ENCODE results near the gene BAD.

Gene BAD

DNA sequence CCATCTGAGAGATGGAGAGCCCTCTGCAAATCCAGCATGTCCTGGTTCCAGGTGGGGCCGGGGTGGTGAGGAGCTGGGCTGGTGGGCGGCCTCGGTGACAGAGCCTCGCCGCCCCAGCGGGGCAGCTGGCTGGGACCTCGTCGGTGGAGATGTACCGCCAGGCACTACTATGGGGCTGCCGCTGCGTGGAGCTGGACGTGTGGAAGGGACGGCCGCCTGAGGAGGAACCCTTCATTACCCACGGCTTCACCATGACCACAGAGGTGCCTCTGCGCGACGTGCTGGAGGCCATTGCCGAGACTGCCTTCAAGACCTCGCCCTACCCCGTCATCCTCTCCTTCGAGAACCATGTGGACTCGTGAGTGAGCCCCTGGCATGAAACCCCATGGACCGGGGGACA, 26.1 kb downstream of the BAD start:
- in situ Hi-C loops (cut with MboI; ENCODE audit: low sequenced_read_pairs, unreplicated experiment): no loop called here
- DNase-seq (ENCODE audit: low spot score): no peak
- TF ChIP-seq, protein P1, sequence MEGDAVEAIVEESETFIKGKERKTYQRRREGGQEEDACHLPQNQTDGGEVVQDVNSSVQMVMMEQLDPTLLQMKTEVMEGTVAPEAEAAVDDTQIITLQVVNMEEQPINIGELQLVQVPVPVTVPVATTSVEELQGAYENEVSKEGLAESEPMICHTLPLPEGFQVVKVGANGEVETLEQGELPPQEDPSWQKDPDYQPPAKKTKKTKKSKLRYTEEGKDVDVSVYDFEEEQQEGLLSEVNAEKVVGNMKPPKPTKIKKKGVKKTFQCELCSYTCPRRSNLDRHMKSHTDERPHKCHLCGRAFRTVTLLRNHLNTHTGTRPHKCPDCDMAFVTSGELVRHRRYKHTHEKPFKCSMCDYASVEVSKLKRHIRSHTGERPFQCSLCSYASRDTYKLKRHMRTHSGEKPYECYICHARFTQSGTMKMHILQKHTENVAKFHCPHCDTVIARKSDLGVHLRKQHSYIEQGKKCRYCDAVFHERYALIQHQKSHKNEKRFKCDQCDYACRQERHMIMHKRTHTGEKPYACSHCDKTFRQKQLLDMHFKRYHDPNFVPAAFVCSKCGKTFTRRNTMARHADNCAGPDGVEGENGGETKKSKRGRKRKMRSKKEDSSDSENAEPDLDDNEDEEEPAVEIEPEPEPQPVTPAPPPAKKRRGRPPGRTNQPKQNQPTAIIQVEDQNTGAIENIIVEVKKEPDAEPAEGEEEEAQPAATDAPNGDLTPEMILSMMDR (IDR thresholded peaks at IDR 0.05; ENCODE audit: borderline replicate concordance, control extremely low read depth, extremely low read depth, insufficient read depth, missing control alignments): no peak

DNA sequence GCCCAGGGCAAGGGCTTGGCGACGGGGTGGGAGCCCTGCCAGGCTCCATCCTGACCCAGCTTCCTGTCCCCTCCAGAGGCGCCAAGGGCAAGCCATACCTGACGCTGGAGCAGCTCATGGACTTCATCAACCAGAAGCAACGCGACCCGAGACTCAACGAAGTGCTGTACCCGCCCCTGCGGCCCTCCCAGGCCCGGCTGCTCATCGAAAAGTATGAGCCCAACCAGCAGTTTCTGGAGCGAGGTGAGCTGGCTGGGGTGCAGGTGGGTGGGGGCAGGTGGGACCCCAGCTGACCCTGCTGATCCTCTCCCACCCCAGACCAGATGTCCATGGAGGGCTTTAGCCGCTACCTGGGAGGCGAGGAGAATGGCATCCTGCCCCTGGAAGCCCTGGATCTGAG, 28.2 kb downstream of the BAD start:
- TF ChIP-seq, protein P1 (IDR thresholded peaks at IDR 0.05; ENCODE audit: borderline replicate concordance, control extremely low read depth, extremely low read depth, insufficient read depth, missing control alignments): no peak
- no peak for DNase-seq (ENCODE audit: low spot score)
- in situ Hi-C loops (cut with MboI; ENCODE audit: low sequenced_read_pairs, unreplicated experiment): no loop called here

DNA sequence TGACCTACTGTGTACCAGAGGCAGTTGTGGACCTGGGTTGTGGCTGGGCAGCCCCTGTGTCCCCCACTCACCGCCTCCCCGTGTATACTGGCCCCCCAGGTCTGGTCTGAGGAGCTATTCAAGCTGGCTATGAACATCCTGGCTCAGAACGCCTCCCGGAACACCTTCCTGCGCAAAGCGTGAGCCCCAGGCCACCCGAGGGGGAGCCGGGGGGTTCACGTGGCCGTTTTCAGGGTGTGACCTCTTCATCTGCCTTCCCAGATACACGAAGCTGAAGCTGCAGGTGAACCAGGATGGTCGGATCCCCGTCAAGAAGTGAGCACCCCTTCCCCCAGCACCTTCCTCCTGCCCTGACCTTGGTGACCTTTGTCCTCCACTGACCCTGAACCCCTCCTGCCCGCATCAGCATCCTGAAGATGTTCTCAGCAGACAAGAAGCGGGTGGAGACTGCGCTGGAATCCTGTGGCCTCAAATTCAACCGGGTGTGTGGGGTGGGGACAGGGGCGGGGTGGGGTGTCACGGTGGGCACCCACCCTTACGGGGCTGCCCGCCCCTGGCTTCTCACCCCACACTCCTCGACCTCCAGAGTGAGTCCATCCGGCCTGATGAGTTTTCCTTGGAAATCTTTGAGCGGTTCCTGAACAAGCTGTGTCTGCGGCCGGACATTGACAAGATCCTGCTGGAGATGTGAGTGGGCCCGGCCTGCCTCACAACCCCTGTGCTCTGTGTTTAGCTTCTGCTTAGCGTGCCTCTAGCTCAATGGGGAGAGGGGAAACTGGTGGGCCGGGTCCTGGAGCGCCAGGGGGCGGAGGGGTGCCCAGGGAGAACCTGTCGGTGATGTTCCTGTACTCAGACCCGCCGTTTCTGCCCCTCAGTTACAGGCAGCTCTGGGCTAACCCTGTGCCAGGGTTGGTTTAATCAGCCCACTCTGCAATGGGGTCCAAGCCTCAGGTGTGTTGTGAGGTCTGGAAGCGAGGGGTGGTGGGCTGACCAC, 29.0 kb downstream of the BAD start:
- in situ Hi-C loops (cut with MboI; ENCODE audit: low sequenced_read_pairs, unreplicated experiment): no loop called here
- TF ChIP-seq, protein P1 (IDR thresholded peaks at IDR 0.05; ENCODE audit: borderline replicate concordance, control extremely low read depth, extremely low read depth, insufficient read depth, missing control alignments): no peak
- no peak for DNase-seq (ENCODE audit: low spot score)

DNA sequence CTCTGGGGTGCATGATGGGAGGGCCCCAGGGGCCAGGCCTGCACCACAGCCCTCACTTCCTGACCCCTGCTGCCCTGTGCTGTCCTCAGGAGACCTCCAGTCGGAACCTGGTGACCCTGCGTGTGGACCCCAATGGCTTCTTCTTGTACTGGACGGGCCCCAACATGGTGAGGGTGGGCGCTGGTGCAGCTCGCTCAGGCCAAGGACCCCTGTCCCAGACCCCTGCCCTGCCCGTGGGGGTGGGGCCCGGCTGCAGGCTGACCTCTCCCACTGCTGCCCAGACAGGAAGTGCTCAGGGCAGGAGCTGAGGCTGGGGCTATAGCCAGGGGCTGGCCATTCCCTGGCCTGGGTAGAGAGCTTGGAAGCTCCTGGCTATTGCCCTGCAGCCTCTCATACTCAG, 30.1 kb downstream of the BAD start:
- TF ChIP-seq, protein P1 (IDR thresholded peaks at IDR 0.05; ENCODE audit: borderline replicate concordance, control extremely low read depth, extremely low read depth, insufficient read depth, missing control alignments): no peak
- no peak for DNase-seq (ENCODE audit: low spot score)
- in situ Hi-C loops (cut with MboI; ENCODE audit: low sequenced_read_pairs, unreplicated experiment): no loop called here

DNA sequence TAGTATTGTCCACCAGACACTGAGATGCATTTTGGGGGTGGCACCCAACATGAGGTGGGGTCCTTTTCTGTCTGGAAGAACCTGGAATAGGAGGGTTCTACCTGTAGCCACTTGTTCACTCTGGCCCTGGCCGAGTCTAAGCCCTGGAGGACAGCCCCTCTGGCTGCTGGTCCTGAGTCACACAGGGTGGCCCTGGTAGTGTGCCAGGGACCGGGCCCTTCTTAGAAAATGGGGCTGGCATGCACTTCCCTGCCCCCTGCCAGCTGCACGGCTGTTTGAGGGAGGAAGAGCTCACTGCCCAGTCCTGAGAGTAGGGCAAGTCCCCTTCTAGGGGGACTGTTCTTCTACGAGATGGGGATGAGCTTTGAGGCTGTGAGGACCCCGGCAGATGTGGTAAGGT, 31.0 kb downstream of the BAD start:
- in situ Hi-C loops (cut with MboI; ENCODE audit: low sequenced_read_pairs, unreplicated experiment): no loop called here
- DNase-seq (ENCODE audit: low spot score): no peak
- TF ChIP-seq, protein P1 (IDR thresholded peaks at IDR 0.05; ENCODE audit: borderline replicate concordance, control extremely low read depth, extremely low read depth, insufficient read depth, missing control alignments): no peak

DNA sequence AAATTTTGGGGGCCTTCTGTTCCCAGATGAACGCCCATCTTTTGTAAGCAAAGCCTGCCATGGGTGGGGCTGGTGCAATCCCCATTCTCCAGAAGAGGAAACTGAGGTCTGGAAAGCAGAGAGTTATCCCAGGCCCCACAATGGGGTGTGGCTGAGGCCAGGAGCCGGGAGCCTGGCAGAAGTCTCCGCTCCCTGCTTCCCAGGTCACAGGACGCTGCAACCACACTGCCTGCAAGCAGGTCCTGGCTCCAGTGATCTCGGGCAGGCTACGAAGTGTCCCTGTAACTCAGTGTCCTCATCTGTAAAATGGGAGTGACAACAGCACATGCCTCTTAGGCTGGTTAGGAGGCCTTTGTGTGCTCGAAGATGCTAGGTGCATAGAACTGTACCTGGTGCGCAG, 31.4 kb downstream of the BAD start:
- in situ Hi-C loops (cut with MboI; ENCODE audit: low sequenced_read_pairs, unreplicated experiment): no loop called here
- TF ChIP-seq, protein P1 (IDR thresholded peaks at IDR 0.05; ENCODE audit: borderline replicate concordance, control extremely low read depth, extremely low read depth, insufficient read depth, missing control alignments): no peak
- DNase-seq (ENCODE audit: low spot score): no peak

All from GM13976 (cell line).